Measurements from ENCODE around the gene TYRO3.

DNA sequence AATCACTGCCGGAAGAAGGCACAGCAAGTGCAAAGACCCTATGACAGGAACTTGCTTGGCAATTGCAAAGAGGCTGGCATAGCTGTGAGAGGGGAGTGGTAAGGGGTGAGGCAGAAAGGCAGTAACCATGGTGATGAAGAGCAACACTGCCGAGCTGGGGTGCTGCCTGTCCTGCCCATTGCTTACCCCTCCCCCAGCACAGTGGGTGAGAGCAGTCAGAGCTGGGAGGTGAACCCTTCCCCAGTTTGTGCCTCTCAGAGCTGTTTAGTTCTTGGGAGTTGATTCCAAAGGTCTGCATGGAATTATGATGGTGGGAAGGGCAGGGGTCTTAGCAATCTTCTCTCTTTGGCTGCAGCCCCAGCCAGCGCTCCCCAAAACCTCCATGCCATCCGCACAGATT is 8.8 kb downstream of the TYRO3 start:
- no peak for TF ChIP-seq TOX (CRISPR knock-in tag; IDR thresholded peaks at IDR 0.05; ENCODE audit: borderline replicate concordance)
- TF ChIP-seq ZNF8 (CRISPR knock-in tag; IDR thresholded peaks at IDR 0.05), result no peak

All from SK-N-SH treated with all-trans-retinoic acid at 6 μM for 48 hours (cell line).